HepG2 (cell line): Measurements from ENCODE around the gene SYNGR1. TPM values are rescaled to one million over a fixed set of nuclear protein-coding genes. Genes with fewer than 3 reads are reported as not detected.

Experiments
- ATAC-seq: fragments of 200-7000 bp; cut with Tn5 transposase; 3 replicates; pipeline ENCODE4 v1.9.1; 2020; ENCODE audit warnings: mild to moderate bottlenecking, moderate library complexity
- BruUV-seq: library from RNA; stranded (reverse); fragments of 400-500 nt; replicated peaks from 2 replicates; lab custom pipeline; 2021; lab: Mats Ljungman, UMichigan
- CTCF ChIA-PET: fragments of 300-600 bp; formaldehyde crosslinking; extraction: SDS; loops from one replicate; lab custom pipeline; 2021; ENCODE audit warnings: low total read pairs, inconsistent platforms, low intra/inter-chr PET ratio; lab: Yijun Ruan, JAX
- POLR2A ChIA-PET: fragments of 350-600 bp; sonication (Branson Sonifier 250); formaldehyde crosslinking; loops from one replicate; lab custom pipeline; 2020; ENCODE audit warnings: antibody characterized with exemption, inconsistent platforms; lab: Yijun Ruan, JAX
- DNase-seq: peaks from one replicate; pipeline ENCODE4 v3.0.0-alpha.2; 2015; ENCODE audit warnings: low spot score
- FAIRE-seq: peaks from 3 replicates; lab custom pipeline; 2011; peaks lifted over from hg19 to GRCh38; lab: Jason Lieb, UNC
- H2AFZ ChIP-seq: one replicate; pipeline ENCODE4 v1.6.1; 2011; ENCODE audit warnings: low read length, inconsistent platforms
- H3K27ac ChIP-seq: fragments of 300-600 bp; 3 replicates; pipeline ENCODE4 v1.8.0; 2011; ENCODE audit warnings: mixed run types, mild to moderate bottlenecking, mixed read lengths, low read length, inconsistent platforms; ENCODE audit not compliant: insufficient read depth; ENCODE audit errors: extremely low read length
- H3K27me3 ChIP-seq, 2 experiments: fragments of 200-600 bp in 1 of 2; 2 replicates in 1 of 2; 3 replicates in 1 of 2; pipeline versions ENCODE4 v1.6.0 to v1.8.0; 2011; ENCODE audit warnings: low read length in 2 of 2, mild to moderate bottlenecking in 2 of 2, moderate library complexity in 2 of 2, inconsistent platforms in 1 of 2; ENCODE audit not compliant: insufficient read depth in 2 of 2, control insufficient read depth in 1 of 2
- H3K36me3 ChIP-seq, 2 experiments: fragments of 200-600 bp in 1 of 2; replicated peaks in 1 of 2; 2 replicates in 1 of 2; 3 replicates in 1 of 2; pipeline versions ENCODE4 v1.5.1 to v1.8.0; 2011; ENCODE audit warnings: low read length in 2 of 2, inconsistent platforms in 1 of 2; ENCODE audit not compliant: insufficient read depth in 2 of 2, control insufficient read depth in 1 of 2
- H3K4me1 ChIP-seq: 2 replicates; pipeline ENCODE4 v1.5.1; 2012; ENCODE audit warnings: low read length, inconsistent platforms; ENCODE audit not compliant: insufficient read depth
- H3K4me2 ChIP-seq: 2 replicates; pipeline ENCODE4 v1.6.0; 2011; ENCODE audit warnings: low read depth, low read length, inconsistent platforms
- H3K4me3 ChIP-seq, 3 experiments: fragments of 200-600 bp in 1 of 3; sonication (generic), shearing (Covaris generic) in 1 of 3; replicated peaks in 1 of 3; 2 replicates each; pipeline ENCODE4 v1.5.1; 2011 to 2016; ENCODE audit warnings: low read length in 3 of 3, inconsistent platforms in 2 of 3, low read depth in 2 of 3, mild to moderate bottlenecking in 2 of 3, control low read depth in 1 of 3, mixed read lengths in 1 of 3; ENCODE audit not compliant: insufficient read depth in 1 of 3
- H3K79me2 ChIP-seq: one replicate; pipeline ENCODE4 v1.6.1; 2011; ENCODE audit warnings: low read length, inconsistent platforms; ENCODE audit not compliant: insufficient read depth
- H3K9ac ChIP-seq: 2 replicates; pipeline ENCODE4 v1.6.0; 2011; ENCODE audit warnings: mild to moderate bottlenecking, low read depth, low read length, inconsistent platforms; ENCODE audit not compliant: insufficient read depth
- H3K9me3 ChIP-seq: 2 replicates; pipeline ENCODE4 v1.5.1; 2012; ENCODE audit warnings: mild to moderate bottlenecking, low read length
- H4K20me1 ChIP-seq: 2 replicates; pipeline ENCODE4 v1.6.0; 2011; ENCODE audit warnings: inconsistent platforms, mild to moderate bottlenecking, low read length, moderate library complexity; ENCODE audit not compliant: insufficient read depth
- AFF4 ChIP-seq: sonication (generic); formaldehyde crosslinking; IDR thresholded peaks from 2 replicates; pipeline ENCODE4 v1.4.0; 2020; ENCODE audit warnings: missing genetic modification reagents
- CAMTA2 ChIP-seq: sonication (generic); formaldehyde crosslinking; IDR thresholded peaks from 2 replicates; pipeline ENCODE4 v1.4.0; 2020; ENCODE audit warnings: mild to moderate bottlenecking, missing genetic modification reagents, borderline replicate concordance
- IKZF4 ChIP-seq: sonication (generic); formaldehyde crosslinking; IDR thresholded peaks from 2 replicates; pipeline ENCODE4 v1.5.1; 2020; ENCODE audit warnings: borderline replicate concordance, mild to moderate bottlenecking, low read depth, missing genetic modification reagents; ENCODE audit errors: not compliant biosample characterization
- JUNB ChIP-seq: sonication (generic); formaldehyde crosslinking; IDR thresholded peaks from 2 replicates; pipeline ENCODE4 v1.8.0; 2022; ENCODE audit warnings: missing genetic modification reagents, mild to moderate bottlenecking, borderline replicate concordance
- MTA3 ChIP-seq: sonication (generic); formaldehyde crosslinking; IDR thresholded peaks from 2 replicates; pipeline ENCODE4 v1.4.0; 2020; ENCODE audit warnings: missing genetic modification reagents
- MYNN ChIP-seq: sonication (generic); formaldehyde crosslinking; IDR thresholded peaks from 2 replicates; pipeline ENCODE4 v1.4.0; 2020; ENCODE audit warnings: mild to moderate bottlenecking, low read depth, missing genetic modification reagents
- NFKBIZ ChIP-seq: IDR thresholded peaks from 2 replicates; pipeline ENCODE4 v1.6.1; 2018; ENCODE audit warnings: missing genetic modification reagents, missing compliant biosample characterization
- NPAS2 ChIP-seq: sonication (generic); formaldehyde crosslinking; IDR thresholded peaks from 2 replicates; pipeline ENCODE4 v1.8.0; 2022; ENCODE audit warnings: mild to moderate bottlenecking, missing genetic modification reagents, borderline replicate concordance
- NR2F6 ChIP-seq, 2 experiments: IDR thresholded peaks; 2 replicates each; pipeline ENCODE4 v1.6.1; 2016; ENCODE audit warnings: antibody characterized with exemption in 1 of 2, mild to moderate bottlenecking in 1 of 2
- RELA ChIP-seq: sonication (generic); formaldehyde crosslinking; IDR thresholded peaks from 2 replicates; pipeline ENCODE4 v1.4.0; 2020; ENCODE audit warnings: missing genetic modification reagents
- ZMAT3 ChIP-seq: sonication (generic); formaldehyde crosslinking; conservative IDR thresholded peaks from 2 replicates; pipeline ENCODE4 v1.7.0; 2021; ENCODE audit warnings: missing genetic modification reagents
- ZNF761 ChIP-seq: sonication (generic); formaldehyde crosslinking; conservative IDR thresholded peaks from 2 replicates; pipeline ENCODE4 v1.4.0; 2020; ENCODE audit warnings: mild to moderate bottlenecking, missing genetic modification reagents
- ZNF879 ChIP-seq: sonication (generic); formaldehyde crosslinking; IDR thresholded peaks from 2 replicates; pipeline ENCODE4 v1.8.1; 2023; ENCODE audit warnings: missing genetic modification reagents
- ZSCAN25 ChIP-seq: sonication (generic); formaldehyde crosslinking; IDR thresholded peaks from 2 replicates; pipeline ENCODE4 v1.8.0; 2022; ENCODE audit warnings: mild to moderate bottlenecking, missing genetic modification reagents
- ZSCAN9 ChIP-seq: IDR thresholded peaks from 2 replicates; pipeline ENCODE4 v1.6.1; 2016; ENCODE audit warnings: borderline replicate concordance
- WGBS: methylation state at CpG from one replicate; pipeline ENCODE4 v1.1.6; 2017; ENCODE audit warnings: low lambda C conversion rate; 5-methylcytosine and 5-hydroxymethylcytosine counted together
- in situ Hi-C: cut with HindIII; loops from 2 replicates; pipeline ENCODE4 v1.10.0; 2017; ENCODE audit warnings: low pct_unique_long_range_greater_than_20kb; ENCODE audit not compliant: extremely low pct_ligation_motif_present
- intact Hi-C: fragments of 100-400 bp; cut with micrococcal nuclease; formaldehyde crosslinking; loops from one replicate; pipeline ENCODE4 v1.10.0; 2022; ENCODE audit not compliant: unreplicated experiment
- polyA plus RNA-seq, 8 experiments: library from polyadenylated mRNA; depleted of rRNA in 3 of 8; stranded (reverse) in 7 of 8; unstranded in 1 of 8; fragments of >200 nt; fragmentation: Illumina TruSeq in 4 of 8; extraction: Trizol in 4 of 8; gene quantifications; 2 replicates each; pipeline versions ENCODE4 v1.2.1 to v1.2.3, GENCODE V29; 2011 to 2016; ENCODE audit warnings: low read depth in 4 of 8, missing spikeins in 1 of 8, mixed read lengths in 1 of 8; ENCODE audit not compliant: insufficient read depth in 1 of 8
- total RNA-seq, 5 experiments: library from RNA; depleted of rRNA; stranded (reverse); fragments of >200 nt; fragmentation: Illumina TruSeq; extraction: Trizol; gene quantifications; 2 replicates each; pipeline ENCODE4 v1.2.3, GENCODE V29; 2016; ENCODE audit warnings: low read depth in 1 of 5

Gene SYNGR1
- total and polyA plus RNA-seq, 2 of the 13 experiments (the other 11 are each of a cell fraction or from before 2014, with no cell fraction given): 0.27 to 2.7 TPM

DNA sequence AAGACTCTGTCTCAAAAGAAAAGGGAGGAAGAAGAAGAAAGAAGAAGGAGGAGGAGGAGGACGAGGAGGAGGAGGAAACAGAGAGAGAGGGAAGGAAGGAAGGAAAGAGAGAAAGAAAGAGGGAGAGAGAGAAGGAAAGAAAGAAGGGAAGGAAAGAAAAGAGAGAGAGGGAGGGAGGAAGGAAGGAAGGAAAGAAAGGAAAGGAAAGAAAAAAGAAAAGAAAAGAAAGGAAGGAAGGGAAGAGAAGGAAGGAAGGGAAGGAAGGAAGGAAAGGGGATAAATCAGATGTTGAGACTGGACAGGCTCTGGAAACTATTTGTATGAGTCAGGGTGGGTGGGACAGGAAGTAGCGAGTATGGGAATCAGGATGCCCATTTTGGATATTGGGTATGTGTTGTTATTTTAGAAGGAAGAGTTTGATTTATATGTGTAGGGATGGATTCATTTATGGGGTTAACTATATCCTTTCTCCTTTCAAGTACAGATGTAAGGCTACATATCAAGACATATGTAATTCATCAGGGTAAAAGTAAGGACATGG, 24.3 kb upstream of the SYNGR1 start:
- H3K4me1 ChIP-seq: peaks cover 14% of the 10 kb centered on the region
- no peak overlapping the region for H3K4me2 ChIP-seq
- BruUV-seq: no TSS peak
- no peaks in the 10 kb centered on the region for H3K9me3 ChIP-seq
- no peak overlapping the region for H2AFZ ChIP-seq
- POLR2A ChIA-PET: no interaction called here
- H3K9ac ChIP-seq: no peak overlapping the region
- H3K27me3 ChIP-seq: peaks cover 0 to 19% of the 10 kb centered on the region in 2 experiments; a peak in 2 of 5 replicates
- in situ Hi-C loops (no loop called here), intact Hi-C loops (no loop called here)
- no peaks in the 10 kb centered on the region for H3K36me3 ChIP-seq
- FAIRE-seq (no peak), DNase-seq (no peak), ATAC-seq (no peak)
- no peaks in the 10 kb centered on the region for H3K79me2 ChIP-seq
- CTCF ChIA-PET: no interaction called here
- TF ChIP-seq RELA (CRISPR knock-in tag) (no peak), NFKBIZ (CRISPR knock-in tag) (no peak), ZSCAN25 (CRISPR knock-in tag) (no peak), MYNN (CRISPR knock-in tag) (no peak), AFF4 (CRISPR knock-in tag) (no peak), ZNF879 (CRISPR knock-in tag) (no peak), ZNF761 (CRISPR knock-in tag) (no peak), IKZF4 (no peak), ZSCAN9 (no peak), JUNB (CRISPR knock-in tag) (no peak), CAMTA2 (CRISPR knock-in tag) (no peak), NR2F6 (IDR thresholded peaks at IDR 0.05) (no peak), NR2F6 (CRISPR knock-in tag; IDR thresholded peaks at IDR 0.05) (no peak), ZMAT3 (CRISPR knock-in tag) (no peak), NPAS2 (CRISPR knock-in tag) (no peak), MTA3 (CRISPR knock-in tag) (no peak)
- WGBS: 45% methylated on average over 2 of the region's 2 CpGs
- no peak overlapping the region for H3K27ac ChIP-seq
- H3K4me3 ChIP-seq: no peak overlapping the region
- no peaks in the 10 kb centered on the region for H4K20me1 ChIP-seq
